HCT116 (cell line): ENCODE measurements around the gene RIC8B.

Source experiments
- EGR1 ChIP-seq: IDR thresholded peaks from 2 replicates; pipeline ENCODE4 v1.6.1; 2012; ENCODE audit warnings: low read depth
- SP1 ChIP-seq: IDR thresholded peaks from 2 replicates; pipeline ENCODE4 v1.6.1; 2012; ENCODE audit warnings: low read depth

DNA sequence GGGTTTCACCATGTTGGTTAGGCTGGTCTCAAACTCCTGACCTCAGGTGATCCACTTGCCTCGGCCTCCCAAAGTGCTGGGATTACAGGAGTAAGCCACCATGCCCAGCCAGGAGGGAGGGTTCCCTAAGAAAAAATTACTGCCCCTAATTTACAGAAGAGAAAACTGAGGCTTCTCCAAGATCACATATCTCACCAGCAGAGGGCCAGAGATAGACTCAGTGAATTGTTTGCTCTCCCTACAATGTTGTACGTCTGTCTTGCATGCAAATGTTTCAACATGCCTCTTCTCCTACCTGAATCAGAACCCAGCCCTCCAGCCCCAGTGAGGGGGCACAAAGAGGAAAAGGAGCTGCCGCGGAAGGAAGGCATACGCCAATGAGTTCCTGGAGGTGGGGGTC is 132.9 kb downstream of the RIC8B start:
- TF ChIP-seq SP1 (no peak), EGR1 (no peak)
